Activated T-cell treated with anti-CD3 and anti-CD28 coated beads, Interleukin-2, amount 50 U/mL, for 4 hours (primary cell): ENCODE measurements around the gene OR2AP1. TPM values are rescaled to one million over a fixed set of nuclear protein-coding genes. Genes with fewer than 3 reads are reported as not detected.
"Not testable (repeated sequence)": the region's sequence is repeated elsewhere in the genome, so short reads cannot be mapped to it uniquely, and the experiment has no call there.

ENCODE experiments used
- ATAC-seq, 2 donors: fragments of 200-7000 bp; cut with Tn5 transposase; one replicate each; pipeline ENCODE4 v1.10.0; 2021
- DNase-seq: peaks from one replicate; pipeline ENCODE4 v3.0.0-alpha.2; 2020
- H3K27me3 Mint-ChIP-seq: one replicate; pipeline ENCODE4 v1.8.0; 2021; ENCODE audit warnings: low read depth, mixed read lengths
- H3K36me3 Mint-ChIP-seq: one replicate; pipeline ENCODE4 v1.8.0; 2022; ENCODE audit warnings: mixed read lengths; ENCODE audit not compliant: insufficient read depth
- H3K4me1 Mint-ChIP-seq: one replicate; pipeline ENCODE4 v1.8.0; 2021; ENCODE audit warnings: low read depth, mixed read lengths
- H3K4me3 Mint-ChIP-seq: one replicate; pipeline ENCODE4 v1.8.0; 2021; ENCODE audit warnings: mild to moderate bottlenecking, moderate library complexity, mixed read lengths
- H3K9me3 Mint-ChIP-seq: one replicate; pipeline ENCODE4 v1.8.0; 2021; ENCODE audit warnings: mixed read lengths
- total RNA-seq, 3 donors: library from RNA; stranded (reverse); gene quantifications; one replicate each; pipeline ENCODE4 v1.2.1, GENCODE V29; 2021

Gene OR2AP1
- total RNA-seq = under 1 TPM in 1 of 3 donors, not detected in 2; 0.15 TPM

GRCh38 chr12:55572168-55572567, at the start of gene OR2AP1:
Gene OR2AP1, plus strand, starts transcription at chr12:55572468. Its CDS starts 1,947 bp downstream, at chr12:55574415.
- Mint-ChIP-seq H3K36me3 (peaks cover 7% of the 10 kb centered on the region), H3K4me3 (no peak within 1 kb of the TSS), H3K4me1 (no peaks in the 10 kb centered on the region), H3K9me3 (peaks cover 28% of the 10 kb centered on the region), H3K27me3 (peaks cover 13% of the 10 kb centered on the region)
- DNase-seq (no peak), ATAC-seq (no peak)

- H3K4me3 Mint-ChIP-seq, H3K9me3 Mint-ChIP-seq, H3K36me3 Mint-ChIP-seq, DNase-seq, H3K4me1 Mint-ChIP-seq, ATAC-seq: not testable (repeated sequence)
- H3K27me3 Mint-ChIP-seq = peaks cover 47% of the 10 kb centered on the region
Measured at GRCh38 chr12:55548235-55548634, 24.0 kb upstream of the OR2AP1 start.

- Mint-ChIP-seq H3K4me3 (no peak overlapping the region), H3K36me3 (no peaks in the 10 kb centered on the region), H3K9me3 (peaks cover 4% of the 10 kb centered on the region), H3K4me1 (no peaks in the 10 kb centered on the region), H3K27me3 (peaks cover 41% of the 10 kb centered on the region)
- DNase-seq (no peak), ATAC-seq (no peak)
Measured at GRCh38 chr12:55548756-55549155, 23.5 kb upstream of the OR2AP1 start.

- DNase-seq (no peak), ATAC-seq (no peak)
- Mint-ChIP-seq H3K9me3 (peaks cover 4% of the 10 kb centered on the region), H3K4me3 (no peak within 1 kb of the TSS), H3K36me3 (no peaks in the 10 kb centered on the region), H3K27me3 (peaks cover 39% of the 10 kb centered on the region), H3K4me1 (no peaks in the 10 kb centered on the region)
Measured at GRCh38 chr12:55549302-55549701, 23.0 kb upstream of the OR2AP1 start, which contains the start of gene OR6C4. Gene OR6C4, plus strand, starts transcription at chr12:55549602. Its CDS starts 1,625 bp downstream, at chr12:55551227.

- Mint-ChIP-seq H3K36me3 (no peaks in the 10 kb centered on the region), H3K9me3 (peaks cover 17% of the 10 kb centered on the region), H3K27me3 (peaks cover 28% of the 10 kb centered on the region), H3K4me1 (no peaks in the 10 kb centered on the region), H3K4me3 (no peak overlapping the region)
- DNase-seq (no peak), ATAC-seq (no peak)
Measured at GRCh38 chr12:55554296-55554695, 18.0 kb upstream of the OR2AP1 start.

DNA sequence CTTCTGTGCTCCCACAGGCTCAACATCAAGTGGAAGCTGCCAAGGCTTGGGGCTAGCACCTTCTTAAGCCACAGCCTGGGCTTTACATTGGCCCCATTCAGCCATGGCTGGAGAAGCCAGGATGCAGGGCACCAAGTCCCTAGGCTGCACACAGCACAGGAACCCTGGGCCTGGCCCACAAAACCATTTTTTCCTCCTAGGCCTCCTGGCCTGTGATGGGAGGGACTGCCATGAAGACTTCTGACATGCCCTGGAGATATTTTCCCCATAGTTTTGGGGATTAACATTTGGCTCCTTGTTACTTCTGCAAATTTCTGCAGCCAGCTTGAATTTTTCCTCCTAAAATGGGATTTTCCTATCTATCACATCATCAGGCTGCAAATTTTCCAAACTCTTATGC, 2.2 kb upstream of the OR2AP1 start:
- Mint-ChIP-seq H3K27me3 (peaks cover 17% of the 10 kb centered on the region), H3K9me3 (peaks cover 29% of the 10 kb centered on the region)
- not testable (repeated sequence) for DNase-seq, H3K4me1 Mint-ChIP-seq, H3K36me3 Mint-ChIP-seq, ATAC-seq, H3K4me3 Mint-ChIP-seq

GRCh38 chr12:55570689-55571088, 1.6 kb upstream of the OR2AP1 start:
- peaks cover 29% of the 10 kb centered on the region for H3K9me3 Mint-ChIP-seq
- ATAC-seq, H3K4me1 Mint-ChIP-seq, H3K4me3 Mint-ChIP-seq, DNase-seq, H3K36me3 Mint-ChIP-seq: not testable (repeated sequence)
- peaks cover 15% of the 10 kb centered on the region for H3K27me3 Mint-ChIP-seq

- Mint-ChIP-seq H3K4me3 (no peak overlapping the region), H3K36me3 (no peaks in the 10 kb centered on the region), H3K9me3 (peaks cover 12% of the 10 kb centered on the region), H3K4me1 (no peaks in the 10 kb centered on the region), H3K27me3 (peaks cover 29% of the 10 kb centered on the region)
- DNase-seq (no peak), ATAC-seq (no peak)
Measured at GRCh38 chr12:55582066-55582465, 9.8 kb downstream of the OR2AP1 start.

DNA sequence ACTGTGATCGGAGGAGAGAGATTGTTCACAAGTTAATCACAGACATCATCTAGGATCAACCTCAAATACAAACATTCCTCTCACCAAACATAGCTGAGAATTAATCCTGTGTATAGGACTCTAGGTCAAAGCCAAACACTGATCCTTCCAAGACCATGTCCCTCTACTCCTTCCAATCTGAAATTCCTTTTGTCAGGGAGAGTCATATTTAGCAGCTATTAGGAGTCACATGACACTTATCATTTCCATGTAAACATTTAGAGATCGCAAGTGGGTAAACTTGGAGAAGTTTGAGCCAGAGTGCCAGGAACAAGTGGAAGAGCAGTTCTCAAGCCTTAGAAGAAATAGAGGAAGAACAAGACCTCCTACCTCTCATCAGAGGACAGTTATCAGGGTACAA, 13.5 kb downstream of the OR2AP1 start:
- DNase-seq (no peak), ATAC-seq (no peak)
- H3K4me1 Mint-ChIP-seq = no peaks in the 10 kb centered on the region
- no peaks in the 10 kb centered on the region for H3K36me3 Mint-ChIP-seq
- H3K9me3 Mint-ChIP-seq = no peaks in the 10 kb centered on the region
- H3K4me3 Mint-ChIP-seq = no peak overlapping the region
- peaks cover 44% of the 10 kb centered on the region for H3K27me3 Mint-ChIP-seq

DNA sequence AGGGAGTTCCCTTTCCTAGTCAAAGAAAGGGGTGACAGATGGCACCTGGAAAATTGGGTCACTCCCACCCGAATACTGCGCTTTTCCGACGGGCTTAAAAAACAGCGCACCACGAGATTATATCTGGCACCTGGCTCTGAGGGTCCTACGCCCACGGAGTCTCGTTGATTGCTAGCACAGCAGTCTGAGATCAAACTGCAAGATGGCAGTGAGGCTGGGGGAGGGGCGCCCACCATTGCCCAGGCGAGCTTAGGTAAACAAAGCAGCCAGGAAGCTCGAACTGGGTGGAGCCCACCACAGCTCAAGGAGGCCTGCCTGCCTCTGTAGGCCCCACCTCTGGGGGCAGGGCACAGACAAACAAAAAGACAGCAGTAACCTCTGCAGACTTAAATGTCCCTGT, 17.9 kb downstream of the OR2AP1 start:
- peaks cover 12% of the 10 kb centered on the region for H3K9me3 Mint-ChIP-seq
- H3K4me1 Mint-ChIP-seq, ATAC-seq, H3K4me3 Mint-ChIP-seq, DNase-seq, H3K36me3 Mint-ChIP-seq: not testable (repeated sequence)
- peaks cover 50% of the 10 kb centered on the region for H3K27me3 Mint-ChIP-seq

DNA sequence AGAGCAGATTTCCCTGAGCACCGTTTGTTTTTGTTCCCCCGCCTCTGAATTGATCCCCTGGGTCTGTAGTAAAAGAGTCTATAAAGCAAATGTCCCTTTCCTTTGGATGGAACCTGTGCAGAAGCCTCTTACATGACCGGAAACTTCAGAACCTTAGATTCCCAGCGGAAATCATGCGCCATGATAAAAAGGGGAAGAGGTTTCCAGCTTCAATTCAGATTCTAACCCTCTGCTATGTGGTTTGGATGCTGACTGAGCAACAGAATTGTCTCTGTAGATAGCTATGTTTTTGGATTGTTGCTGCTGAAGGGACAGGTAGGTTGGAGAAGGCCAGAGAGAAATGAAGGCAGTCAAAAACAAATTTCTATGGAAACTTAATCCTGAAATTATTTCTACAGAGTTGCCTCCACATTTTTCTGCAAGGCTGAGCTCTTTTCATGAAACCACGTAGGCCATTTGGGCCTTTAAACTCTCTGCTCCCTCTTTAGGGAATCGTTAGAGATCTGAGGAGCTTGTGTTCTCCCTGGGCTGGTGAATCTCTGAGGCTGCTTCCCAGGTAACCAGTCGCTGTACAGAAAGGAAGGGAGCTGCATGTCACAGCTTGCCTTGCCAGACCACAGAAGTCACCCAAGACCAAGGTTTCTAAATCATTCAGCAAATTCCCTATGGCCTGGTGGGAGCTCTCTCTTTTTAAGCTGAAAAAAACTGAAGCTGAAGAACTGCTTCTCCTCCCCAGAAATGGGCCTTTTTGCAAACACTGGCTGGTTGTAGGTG, 35.7 kb downstream of the OR2AP1 start:
- H3K36me3 Mint-ChIP-seq = no peaks in the 10 kb centered on the region
- peaks cover 2% of the 10 kb centered on the region for H3K4me1 Mint-ChIP-seq
- no peaks in the 10 kb centered on the region for H3K9me3 Mint-ChIP-seq
- H3K27me3 Mint-ChIP-seq = peaks cover 21% of the 10 kb centered on the region
- no peak overlapping the region for H3K4me3 Mint-ChIP-seq
- ATAC-seq (no peak), DNase-seq (no peak)

DNA sequence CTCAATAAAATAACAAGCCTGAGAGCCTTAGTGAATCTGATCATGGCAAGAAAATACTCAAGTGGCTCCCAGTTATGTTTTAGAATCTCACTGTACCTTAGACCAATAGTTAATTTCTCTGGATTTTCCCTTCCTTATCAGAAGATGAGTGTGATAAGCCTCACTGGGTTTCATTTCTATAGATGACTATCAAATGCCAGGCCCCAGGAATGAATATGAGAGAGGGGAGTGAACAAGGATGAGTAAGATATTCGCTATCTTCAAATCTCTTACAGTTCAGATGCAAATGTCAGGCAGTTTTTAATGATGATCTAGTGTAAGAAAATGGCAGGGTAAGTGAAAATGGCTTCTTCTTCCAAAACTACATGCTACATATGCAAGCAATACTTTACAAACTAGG, 38.3 kb downstream of the OR2AP1 start:
- peaks cover 27% of the 10 kb centered on the region for H3K27me3 Mint-ChIP-seq
- ATAC-seq (peak; percentile 81 to 90), DNase-seq (no peak)
- no peak overlapping the region for H3K4me3 Mint-ChIP-seq
- H3K9me3 Mint-ChIP-seq = peaks cover 13% of the 10 kb centered on the region
- H3K4me1 Mint-ChIP-seq = peaks cover 2% of the 10 kb centered on the region
- H3K36me3 Mint-ChIP-seq = no peaks in the 10 kb centered on the region

GRCh38 chr12:55612646-55613045, 40.4 kb downstream of the OR2AP1 start:
- peaks cover 42% of the 10 kb centered on the region for H3K27me3 Mint-ChIP-seq
- H3K4me3 Mint-ChIP-seq = no peak overlapping the region
- no peaks in the 10 kb centered on the region for H3K36me3 Mint-ChIP-seq
- DNase-seq = no peak
- peaks cover 2% of the 10 kb centered on the region for H3K4me1 Mint-ChIP-seq
- ATAC-seq = no peak
- peaks cover 27% of the 10 kb centered on the region for H3K9me3 Mint-ChIP-seq

DNA sequence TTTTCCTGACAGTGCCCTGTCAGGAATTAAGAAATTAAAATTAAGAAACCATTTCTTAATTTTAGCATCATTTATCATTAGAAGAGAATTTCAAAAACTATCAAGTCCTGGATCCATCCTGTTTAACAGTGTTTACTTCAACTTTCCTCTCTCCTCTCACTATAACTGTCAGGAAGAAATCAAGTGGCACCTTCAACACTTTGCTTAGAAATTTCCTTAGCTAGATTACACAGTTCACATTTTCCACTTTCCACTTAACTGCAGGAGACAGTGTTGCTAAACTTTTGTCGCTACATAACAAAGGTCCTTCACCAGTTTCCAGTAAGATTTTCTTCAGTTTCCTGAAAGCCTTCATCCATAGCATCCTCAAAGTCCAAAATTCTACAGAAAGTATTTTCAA, 42.5 kb downstream of the OR2AP1 start:
- Mint-ChIP-seq H3K36me3 (no peaks in the 10 kb centered on the region), H3K4me3 (no peak overlapping the region), H3K27me3 (peaks cover 42% of the 10 kb centered on the region), H3K4me1 (peaks cover 3% of the 10 kb centered on the region), H3K9me3 (peaks cover 27% of the 10 kb centered on the region)
- ATAC-seq = no peak
- DNase-seq = no peak
